Keratinocyte (primary cell): ENCODE measurements around the gene LARGE1.

Experiments
- EZH2 ChIP-seq: IDR thresholded peaks from one replicate; pipeline ENCODE4 v1.6.1; 2012; ENCODE audit warnings: inconsistent platforms, mild to moderate bottlenecking, low read length, moderate library complexity
- TF ChIP-seq, protein P1 (sequence below), 3 experiments: IDR thresholded peaks in 1 of 3; conservative IDR thresholded peaks in 1 of 3; optimal IDR thresholded peaks in 1 of 3; 2 replicates in 2 of 3; 3 replicates in 1 of 3; pipeline versions ENCODE3 to v1.5.1; 2011; ENCODE audit warnings: low read length in 3 of 3, mild to moderate bottlenecking in 3 of 3, moderate library complexity in 2 of 3, control low read depth in 1 of 3, inconsistent platforms in 1 of 3; ENCODE audit not compliant: insufficient read depth in 2 of 3; ENCODE audit errors: extremely low read depth in 1 of 3

GRCh38 chr22:33865996-33866395, 54.3 kb downstream of the LARGE1 start:
- TF ChIP-seq, protein P1, sequence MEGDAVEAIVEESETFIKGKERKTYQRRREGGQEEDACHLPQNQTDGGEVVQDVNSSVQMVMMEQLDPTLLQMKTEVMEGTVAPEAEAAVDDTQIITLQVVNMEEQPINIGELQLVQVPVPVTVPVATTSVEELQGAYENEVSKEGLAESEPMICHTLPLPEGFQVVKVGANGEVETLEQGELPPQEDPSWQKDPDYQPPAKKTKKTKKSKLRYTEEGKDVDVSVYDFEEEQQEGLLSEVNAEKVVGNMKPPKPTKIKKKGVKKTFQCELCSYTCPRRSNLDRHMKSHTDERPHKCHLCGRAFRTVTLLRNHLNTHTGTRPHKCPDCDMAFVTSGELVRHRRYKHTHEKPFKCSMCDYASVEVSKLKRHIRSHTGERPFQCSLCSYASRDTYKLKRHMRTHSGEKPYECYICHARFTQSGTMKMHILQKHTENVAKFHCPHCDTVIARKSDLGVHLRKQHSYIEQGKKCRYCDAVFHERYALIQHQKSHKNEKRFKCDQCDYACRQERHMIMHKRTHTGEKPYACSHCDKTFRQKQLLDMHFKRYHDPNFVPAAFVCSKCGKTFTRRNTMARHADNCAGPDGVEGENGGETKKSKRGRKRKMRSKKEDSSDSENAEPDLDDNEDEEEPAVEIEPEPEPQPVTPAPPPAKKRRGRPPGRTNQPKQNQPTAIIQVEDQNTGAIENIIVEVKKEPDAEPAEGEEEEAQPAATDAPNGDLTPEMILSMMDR (optimal IDR thresholded peaks at IDR 0.05 in 1 of 3, IDR thresholded peaks at IDR 0.05 in 1 of 3, conservative IDR thresholded peaks at IDR 0.05 in 1 of 3; ENCODE audit: extremely low read depth in 1 of 3, insufficient read depth in 2 of 3, low read length in 3 of 3), result no peak
- no peak for TF ChIP-seq EZH2
